Measurements from ENCODE around the gene METTL9.
"Not testable (repeated sequence)": the region's sequence is repeated elsewhere in the genome, so short reads cannot be mapped to it uniquely, and the experiment has no call there.

DNA sequence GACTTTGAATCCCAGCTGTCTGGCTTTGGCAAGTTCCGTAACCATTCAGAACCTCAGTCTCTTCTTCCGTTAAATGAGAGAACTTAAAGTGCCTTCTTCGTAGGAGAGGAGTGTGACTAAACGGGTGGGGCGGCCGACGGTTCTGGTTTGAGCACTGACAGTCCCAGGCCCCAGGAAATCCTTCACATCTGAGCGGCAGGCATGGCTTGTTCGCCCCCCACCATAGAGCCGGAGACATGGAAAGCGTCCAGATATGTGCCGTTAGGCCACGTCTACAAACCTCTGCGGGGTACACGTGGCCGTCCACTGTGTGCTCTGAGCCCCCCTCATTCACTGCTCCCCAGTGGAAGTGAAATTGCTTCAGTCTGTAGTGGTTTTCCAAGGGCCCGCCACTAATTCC lies 49.4 kb upstream of the METTL9 start:
- TF ChIP-seq, protein P1, sequence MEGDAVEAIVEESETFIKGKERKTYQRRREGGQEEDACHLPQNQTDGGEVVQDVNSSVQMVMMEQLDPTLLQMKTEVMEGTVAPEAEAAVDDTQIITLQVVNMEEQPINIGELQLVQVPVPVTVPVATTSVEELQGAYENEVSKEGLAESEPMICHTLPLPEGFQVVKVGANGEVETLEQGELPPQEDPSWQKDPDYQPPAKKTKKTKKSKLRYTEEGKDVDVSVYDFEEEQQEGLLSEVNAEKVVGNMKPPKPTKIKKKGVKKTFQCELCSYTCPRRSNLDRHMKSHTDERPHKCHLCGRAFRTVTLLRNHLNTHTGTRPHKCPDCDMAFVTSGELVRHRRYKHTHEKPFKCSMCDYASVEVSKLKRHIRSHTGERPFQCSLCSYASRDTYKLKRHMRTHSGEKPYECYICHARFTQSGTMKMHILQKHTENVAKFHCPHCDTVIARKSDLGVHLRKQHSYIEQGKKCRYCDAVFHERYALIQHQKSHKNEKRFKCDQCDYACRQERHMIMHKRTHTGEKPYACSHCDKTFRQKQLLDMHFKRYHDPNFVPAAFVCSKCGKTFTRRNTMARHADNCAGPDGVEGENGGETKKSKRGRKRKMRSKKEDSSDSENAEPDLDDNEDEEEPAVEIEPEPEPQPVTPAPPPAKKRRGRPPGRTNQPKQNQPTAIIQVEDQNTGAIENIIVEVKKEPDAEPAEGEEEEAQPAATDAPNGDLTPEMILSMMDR (tag by site-specific recombination; IDR thresholded peaks at IDR 0.05): not testable (repeated sequence)
- TF ChIP-seq SALL2 (tag by site-specific recombination; IDR thresholded peaks at IDR 0.05; ENCODE audit: borderline replicate concordance); ZFP41 (tag by site-specific recombination; IDR thresholded peaks at IDR 0.05; ENCODE audit: borderline replicate concordance); ZBTB7A (tag by site-specific recombination; IDR thresholded peaks at IDR 0.05; ENCODE audit: low read depth); ZNF239 (tag by site-specific recombination; IDR thresholded peaks at IDR 0.05): not testable (repeated sequence)
